C1 segment of cervical spinal cord (tissue), 14 donors: ENCODE measurements around the gene MVB12B.

Experiments
- DNase-seq, 14 donors: peaks; one replicate each; lab custom pipeline; 2025; lab: John Stamatoyannopoulos, UW

Gene MVB12B

GRCh38 chr9:126501383-126502331, 175.0 kb downstream of the MVB12B start:
- no peak for DNase-seq

DNA sequence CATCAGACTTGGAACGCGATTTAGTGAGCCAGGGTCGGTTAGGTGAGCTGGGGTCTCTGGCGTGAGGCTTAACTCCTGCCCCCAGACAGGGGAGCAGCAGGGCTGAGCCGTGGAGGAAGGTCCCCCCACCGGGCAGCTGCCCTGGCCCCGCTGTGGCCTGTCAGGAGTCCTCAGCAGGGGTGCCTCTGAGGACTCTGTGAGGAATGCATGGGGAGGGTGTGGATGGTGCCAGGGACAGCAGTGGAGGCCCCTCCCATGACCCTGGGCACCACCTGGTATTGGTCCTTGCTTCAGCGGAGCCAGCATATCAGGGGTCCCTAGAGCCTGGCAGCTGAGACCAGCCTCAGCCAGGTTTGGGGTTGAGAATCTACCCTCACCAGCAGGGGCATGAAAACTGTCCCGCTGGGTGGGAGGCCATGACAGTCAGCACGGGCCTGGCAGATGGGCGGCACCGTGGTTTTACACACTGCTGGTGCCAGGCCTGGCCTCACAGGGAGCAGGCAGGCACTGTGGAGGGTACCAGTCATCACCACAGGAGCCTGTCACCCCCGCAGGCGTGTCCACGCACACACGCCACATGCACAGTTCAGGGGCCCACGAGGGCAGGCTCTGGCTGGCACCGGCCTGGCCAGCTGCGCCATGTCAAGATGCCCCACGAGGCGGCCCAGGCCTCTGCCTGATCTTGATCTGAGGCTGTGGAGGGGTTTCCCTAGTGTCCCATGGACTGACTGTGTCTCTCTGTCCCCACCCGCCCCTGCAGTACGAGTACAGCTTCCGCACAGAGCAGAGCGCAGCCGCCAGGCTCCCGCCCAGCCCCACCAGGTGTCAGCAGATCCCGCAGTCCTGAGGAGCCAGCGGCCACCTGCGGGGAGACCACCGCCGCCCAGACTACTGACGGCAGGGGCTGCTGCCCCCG, 176.0 kb downstream of the MVB12B start:
- no peak for DNase-seq

DNA sequence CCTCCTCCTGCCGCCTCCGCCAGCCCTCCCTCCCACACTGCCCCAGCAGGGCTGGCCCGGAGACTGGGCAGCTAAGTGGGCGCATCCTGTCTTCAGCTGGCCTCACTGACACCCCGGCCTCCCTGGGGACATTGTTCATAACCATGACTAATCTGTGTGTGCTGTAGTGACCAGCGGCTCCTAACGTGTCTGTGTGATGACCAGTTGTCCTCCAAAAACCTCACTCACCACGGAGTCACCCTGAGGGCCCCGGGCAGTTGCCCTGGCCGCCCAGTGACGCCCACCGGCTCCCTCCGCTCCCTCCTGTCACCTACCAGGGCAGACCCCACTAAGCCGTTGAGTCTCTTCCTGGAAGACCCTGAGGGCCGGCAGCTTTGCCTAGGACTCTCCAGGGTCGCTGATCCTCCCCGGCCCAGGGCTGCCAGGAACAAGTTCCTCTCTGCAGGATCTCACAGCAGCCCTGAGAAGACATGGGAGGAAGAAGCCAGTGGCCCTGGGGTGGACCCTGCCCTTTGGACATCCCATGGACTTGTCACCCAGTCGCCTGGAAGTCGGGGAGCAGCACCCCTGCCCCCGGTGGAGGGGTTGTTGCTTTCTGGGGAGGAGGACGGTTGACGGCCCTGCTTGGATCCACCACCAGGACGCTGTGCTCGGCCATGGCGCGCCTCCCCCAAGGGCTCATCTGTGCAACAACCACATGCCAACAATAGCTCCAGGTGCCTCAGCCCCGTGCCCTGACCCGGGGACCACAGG, 176.9 kb downstream of the MVB12B start:
- no peak for DNase-seq

GRCh38 chr9:126504086-126504976, 177.7 kb downstream of the MVB12B start:
- no peak for DNase-seq

DNA sequence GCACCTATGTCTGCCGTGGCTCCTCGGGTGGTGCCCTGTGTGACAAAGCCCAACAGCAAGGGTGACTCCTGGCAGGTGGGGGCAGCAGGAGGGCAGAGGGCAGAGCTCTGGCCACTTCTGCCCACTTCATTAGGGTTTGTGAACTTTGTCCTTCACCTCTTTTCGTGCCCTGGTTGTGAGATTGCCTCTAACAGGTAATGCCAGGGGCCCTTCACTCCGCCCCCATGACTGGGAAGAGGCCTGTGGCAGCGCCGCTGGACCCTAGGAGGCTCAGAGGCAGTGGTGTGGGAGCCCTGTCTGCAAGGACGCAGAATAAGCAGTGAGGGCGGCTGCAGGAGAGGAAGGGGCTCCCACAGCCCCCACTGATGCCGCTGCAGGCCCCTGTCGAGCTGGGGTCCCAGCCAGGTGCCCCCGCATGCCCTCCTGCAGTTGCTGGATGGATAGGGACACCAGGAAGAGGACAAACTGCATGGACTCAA, 178.4 kb downstream of the MVB12B start:
- DNase-seq: no peak

DNA sequence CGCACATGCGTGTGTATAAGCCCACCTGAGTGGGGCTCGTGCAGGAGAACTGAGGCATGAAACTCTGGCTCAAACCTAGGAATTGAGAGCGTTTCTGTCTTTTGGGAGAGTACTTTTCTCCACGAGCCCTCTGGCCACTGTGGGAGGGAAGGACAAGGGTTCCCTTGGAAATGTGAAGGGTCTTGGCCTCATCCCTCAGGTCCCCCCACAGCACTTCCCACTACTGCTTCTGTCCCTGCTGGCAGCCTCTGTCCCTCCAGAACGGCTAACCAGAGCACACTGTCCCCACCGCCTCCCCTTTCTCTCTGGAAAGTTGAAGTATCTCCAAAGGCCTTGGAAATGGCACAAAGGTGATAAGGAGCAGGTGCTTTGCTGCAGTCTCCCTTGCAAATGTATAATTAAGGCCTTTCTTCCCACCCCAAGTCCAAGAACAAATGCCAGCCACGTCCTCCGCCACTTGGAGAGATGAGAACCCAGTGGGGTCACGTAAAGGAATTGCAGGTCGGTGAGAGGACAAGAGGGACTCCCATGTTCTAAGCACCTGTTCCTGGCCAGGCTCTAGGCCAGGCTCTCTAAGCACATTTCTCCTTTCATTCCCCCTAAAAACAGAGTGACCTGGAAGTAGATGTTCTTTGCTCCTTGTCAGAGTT, 179.2 kb downstream of the MVB12B start:
- DNase-seq: no peak

DNA sequence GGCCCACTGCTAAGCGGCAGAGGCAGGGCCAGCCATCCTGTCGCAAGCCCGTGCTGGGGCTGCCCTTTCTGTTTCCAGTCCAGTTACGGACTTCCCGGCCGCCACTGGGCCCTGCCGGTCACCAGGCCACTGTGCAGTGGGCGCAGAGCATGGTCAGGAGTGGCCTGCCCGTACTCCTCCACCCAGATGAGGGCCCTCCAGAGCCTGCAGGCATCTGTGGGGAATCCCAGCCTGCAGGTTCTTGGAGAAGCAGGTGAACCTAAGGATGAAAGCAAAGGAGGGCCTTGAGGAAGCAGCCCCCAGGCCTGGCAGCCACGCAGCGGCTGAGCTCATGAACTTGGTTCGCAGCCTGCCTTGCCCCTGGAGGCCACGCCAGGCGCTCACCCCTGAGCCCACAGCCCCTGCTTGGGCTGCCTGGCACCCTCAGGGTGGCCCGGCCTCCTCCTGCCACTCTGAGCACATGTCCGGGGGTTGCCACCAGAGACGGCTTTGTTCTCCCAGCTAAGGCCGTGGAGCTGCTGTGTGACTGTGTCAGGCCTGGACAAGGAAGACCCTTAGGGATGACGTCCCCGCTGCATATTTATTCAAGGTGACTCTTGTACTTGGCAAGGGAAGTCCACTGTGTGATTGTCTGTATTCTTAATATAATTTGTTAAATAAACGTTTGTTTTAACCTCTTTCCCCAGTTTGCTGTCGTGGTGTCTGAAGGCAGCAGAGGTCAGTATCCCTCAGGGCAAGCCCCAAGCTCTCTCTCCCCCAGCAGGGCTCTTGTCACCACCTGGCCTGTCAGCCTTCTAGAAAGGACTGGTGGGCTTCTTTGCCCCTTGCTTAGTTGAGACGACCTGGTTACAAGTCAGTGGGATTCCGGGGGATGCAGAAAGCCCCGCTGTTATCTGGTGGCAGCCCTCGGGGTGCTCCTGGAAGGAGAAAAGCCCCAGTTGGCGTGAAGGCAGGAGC, 180.0 kb downstream of the MVB12B start:
- DNase-seq: peak in 5 of 14 donors; percentile 23 to 70 (median 30)

- DNase-seq: no peak
Observed at GRCh38 chr9:126507318-126508109, 180.9 kb downstream of the MVB12B start.

GRCh38 chr9:126508171-126508591, 181.6 kb downstream of the MVB12B start:
- no peak for DNase-seq

DNA sequence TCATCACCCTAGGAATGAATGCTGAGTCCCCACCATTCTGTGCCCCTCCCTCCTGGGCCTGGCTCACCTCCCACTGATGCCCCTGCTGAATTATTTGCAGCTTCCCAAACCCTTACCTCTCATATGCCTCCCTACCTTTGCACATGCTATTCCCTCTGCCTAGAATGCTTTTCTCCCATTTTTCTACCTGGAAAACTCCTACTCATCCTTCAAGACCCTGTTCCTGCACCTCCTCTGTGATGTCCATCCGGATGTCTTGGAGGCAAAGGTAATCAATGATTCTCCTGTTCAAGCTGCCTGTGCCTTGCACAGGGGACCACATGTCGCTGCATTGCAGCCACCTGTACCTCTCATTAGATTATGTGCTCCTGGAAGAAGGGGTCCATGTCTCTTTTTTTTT, 182.3 kb downstream of the MVB12B start:
- no peak for DNase-seq

- no peak for DNase-seq
Observed at GRCh38 chr9:126509718-126510117, 183.1 kb downstream of the MVB12B start.

DNA sequence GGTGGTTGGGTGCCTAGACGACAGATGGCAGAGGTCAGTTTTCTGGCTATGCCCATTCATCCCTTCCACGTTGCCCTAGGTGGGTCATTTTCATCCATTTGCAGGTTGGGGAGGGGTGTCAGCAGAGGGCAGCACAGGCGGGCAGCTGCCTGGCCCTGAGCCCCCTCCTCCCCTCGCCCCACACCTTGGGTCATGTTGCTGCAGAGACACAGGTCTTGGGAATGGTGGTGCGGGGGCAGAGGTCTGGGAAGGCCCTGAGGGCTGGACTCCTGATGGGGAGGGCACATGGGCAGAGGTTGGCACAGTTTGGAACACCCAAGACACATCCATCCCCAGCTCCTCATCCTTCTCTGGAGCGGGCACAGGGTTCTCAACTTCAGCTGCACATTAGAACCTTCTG, 183.9 kb downstream of the MVB12B start:
- no peak for DNase-seq

GRCh38 chr9:126511411-126511810, 184.8 kb downstream of the MVB12B start:
- DNase-seq: no peak

DNA sequence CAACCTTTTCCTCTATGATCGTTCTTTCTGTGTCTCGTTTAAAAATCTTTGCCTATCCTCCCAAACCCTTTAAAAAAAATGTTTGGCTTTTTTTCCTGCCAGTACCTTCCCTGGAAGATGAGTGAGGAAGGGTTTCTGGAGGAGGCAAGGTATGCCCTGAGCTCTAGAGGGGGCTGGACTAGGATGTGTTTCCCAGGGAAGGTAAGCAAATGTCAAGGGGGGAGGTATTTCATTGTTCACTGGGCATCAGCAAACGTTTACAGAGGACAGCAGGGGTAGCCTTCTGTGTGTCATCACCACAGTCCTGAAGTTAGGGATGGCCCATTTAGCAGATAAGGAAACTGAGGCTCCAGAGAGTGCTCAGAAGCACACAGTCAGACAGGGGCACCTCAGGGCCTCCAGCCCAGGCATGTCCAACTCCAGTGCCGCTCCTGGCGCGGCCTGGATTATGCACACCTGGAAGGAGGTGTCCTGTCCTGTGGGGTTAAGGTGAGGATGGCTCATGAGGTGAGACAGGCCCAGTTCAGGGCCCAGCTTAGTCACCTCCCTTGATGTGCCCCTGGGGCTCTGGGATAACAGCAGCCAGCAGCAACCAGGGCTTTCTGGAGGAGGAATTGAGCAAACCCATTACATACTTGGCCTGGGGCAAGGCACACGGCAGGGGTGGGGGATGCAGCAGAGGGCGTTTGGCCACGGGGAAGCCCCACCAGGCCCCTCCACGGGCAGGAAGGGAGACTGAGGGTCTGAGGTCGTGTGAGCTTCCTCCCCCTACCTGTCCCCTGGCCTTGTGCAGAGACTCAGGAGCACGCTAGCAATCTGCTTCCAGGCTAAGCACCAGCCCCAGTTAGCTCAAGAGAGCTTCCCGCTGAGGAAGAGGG, 186.8 kb downstream of the MVB12B start:
- DNase-seq: no peak

DNA sequence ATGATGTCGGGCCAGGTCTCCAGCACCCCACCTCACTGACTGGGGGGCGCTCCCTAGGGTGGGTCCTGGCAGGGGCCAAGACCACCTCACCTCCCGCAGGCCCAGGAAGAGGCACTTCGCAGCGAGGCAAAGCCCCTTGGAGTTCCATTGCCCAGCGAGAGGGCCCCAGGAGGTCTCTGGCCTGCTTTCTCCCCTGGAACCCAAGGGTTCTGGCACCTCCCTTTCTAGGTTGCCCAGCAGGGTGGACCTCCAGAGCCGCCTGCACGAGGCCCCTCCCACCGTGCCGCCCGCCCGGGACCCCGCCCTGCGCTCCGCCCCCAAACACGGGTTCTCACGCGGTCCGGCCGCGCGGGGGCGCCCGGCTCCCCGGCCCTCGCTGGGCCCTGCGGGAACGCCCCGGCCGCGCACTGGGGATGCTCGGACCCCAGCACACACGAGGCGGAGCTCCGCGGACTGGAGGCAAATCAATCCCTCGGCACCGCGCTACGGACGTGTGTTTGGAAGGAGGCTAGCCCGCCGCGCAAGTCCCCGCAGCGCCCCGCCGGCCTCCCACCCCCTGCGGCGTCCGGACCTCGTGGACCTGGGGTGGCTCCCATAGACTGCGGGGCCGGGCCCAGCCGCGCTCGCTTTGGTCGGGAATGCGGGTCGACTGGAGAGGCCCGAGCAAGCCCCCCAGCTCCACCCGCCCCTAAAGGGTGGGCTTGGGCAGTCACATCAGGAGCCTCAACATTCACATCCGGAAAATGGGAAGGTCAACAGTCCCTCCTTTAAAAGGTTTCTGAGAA, 187.6 kb downstream of the MVB12B start:
- peak in 7 of 14 donors; percentile 7 to 59 (median 28) for DNase-seq
